OCI-LY1 (cell line): ENCODE results near the gene IQSEC3.

Source experiments
- EZH2 ChIP-seq: fragments of 200-600 bp; sonication (generic), shearing (Covaris generic); IDR thresholded peaks from 2 replicates; pipeline ENCODE4 v1.8.0; 2017; ENCODE audit warnings: borderline replicate concordance, mixed run types, mild to moderate bottlenecking, antibody characterized with exemption, low read length, moderate library complexity, mixed read lengths
- TF ChIP-seq, protein P1 (sequence below): fragments of 200-600 bp; sonication (generic), shearing (Covaris generic); IDR thresholded peaks from 2 replicates; pipeline ENCODE4 v1.5.1; 2017; ENCODE audit warnings: mild to moderate bottlenecking, antibody characterized with exemption, low read length, moderate library complexity, mixed read lengths

DNA sequence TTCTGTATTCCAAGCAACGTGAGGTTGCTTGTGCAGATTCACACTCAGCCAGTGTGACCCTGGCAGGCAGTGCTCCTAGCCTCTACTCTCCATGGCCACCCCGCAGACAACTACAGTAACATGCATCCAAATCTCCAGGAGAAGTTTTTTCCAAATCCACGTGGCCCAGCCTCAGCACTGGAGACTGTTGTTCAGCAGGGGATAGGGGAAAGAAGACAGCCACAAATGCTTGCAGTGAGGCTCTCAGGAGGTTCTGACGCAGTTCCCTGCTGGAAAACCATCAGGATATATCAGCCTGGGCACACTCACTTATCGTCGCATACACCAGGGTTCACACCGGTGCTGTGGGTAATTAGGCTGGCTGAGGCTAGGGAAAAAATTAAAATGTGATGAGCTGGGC is 16.2 kb downstream of the IQSEC3 start:
- TF ChIP-seq, protein P1, sequence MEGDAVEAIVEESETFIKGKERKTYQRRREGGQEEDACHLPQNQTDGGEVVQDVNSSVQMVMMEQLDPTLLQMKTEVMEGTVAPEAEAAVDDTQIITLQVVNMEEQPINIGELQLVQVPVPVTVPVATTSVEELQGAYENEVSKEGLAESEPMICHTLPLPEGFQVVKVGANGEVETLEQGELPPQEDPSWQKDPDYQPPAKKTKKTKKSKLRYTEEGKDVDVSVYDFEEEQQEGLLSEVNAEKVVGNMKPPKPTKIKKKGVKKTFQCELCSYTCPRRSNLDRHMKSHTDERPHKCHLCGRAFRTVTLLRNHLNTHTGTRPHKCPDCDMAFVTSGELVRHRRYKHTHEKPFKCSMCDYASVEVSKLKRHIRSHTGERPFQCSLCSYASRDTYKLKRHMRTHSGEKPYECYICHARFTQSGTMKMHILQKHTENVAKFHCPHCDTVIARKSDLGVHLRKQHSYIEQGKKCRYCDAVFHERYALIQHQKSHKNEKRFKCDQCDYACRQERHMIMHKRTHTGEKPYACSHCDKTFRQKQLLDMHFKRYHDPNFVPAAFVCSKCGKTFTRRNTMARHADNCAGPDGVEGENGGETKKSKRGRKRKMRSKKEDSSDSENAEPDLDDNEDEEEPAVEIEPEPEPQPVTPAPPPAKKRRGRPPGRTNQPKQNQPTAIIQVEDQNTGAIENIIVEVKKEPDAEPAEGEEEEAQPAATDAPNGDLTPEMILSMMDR, result no peak
- TF ChIP-seq EZH2, result no peak
